GM21381 (cell line): ENCODE results near the gene VSIG4.
A peak's percentile ranks its signal among the peaks of the same experiment; 100 is the strongest.
"Not testable (repeated sequence)": the region's sequence is repeated elsewhere in the genome, so short reads cannot be mapped to it uniquely, and the experiment has no call there.

Source experiments
- ATAC-seq: cut with Tn5 transposase; IDR thresholded peaks from one replicate; pipeline ENCODE4 v1.9.1; 2021; ENCODE audit warnings: mild to moderate bottlenecking, moderate library complexity; ENCODE audit not compliant: unreplicated experiment

VSIG4 gene

GRCh38 chrX:66039944-66040343 is at the start of gene VSIG4:
Gene VSIG4, minus strand, starts transcription at chrX:66040080. Its CDS starts 82 bp downstream, at chrX:66039998.
- no peak for ATAC-seq

- ATAC-seq, result no peak
These were observed 36.9 kb upstream of the VSIG4 start for GRCh38 chrX:66076801-66077200.

- no peak for ATAC-seq
These were observed 35.3 kb upstream of the VSIG4 start for GRCh38 chrX:66074920-66075879.

- no peak for ATAC-seq
These were observed 31.2 kb upstream of the VSIG4 start for GRCh38 chrX:66071126-66071525.

GRCh38 chrX:66064261-66064660 is 24.4 kb upstream of the VSIG4 start:
- no peak for ATAC-seq

- ATAC-seq, result not testable (repeated sequence)
These were observed 17.1 kb upstream of the VSIG4 start for GRCh38 chrX:66057019-66057418.

GRCh38 chrX:66054978-66055377 is 15.1 kb upstream of the VSIG4 start:
- ATAC-seq, result no peak

GRCh38 chrX:66053414-66053813 is 13.5 kb upstream of the VSIG4 start:
- ATAC-seq, result no peak

- no peak for ATAC-seq
These were observed 12.1 kb upstream of the VSIG4 start for GRCh38 chrX:66051980-66052379.

- no peak for ATAC-seq
These were observed 10.3 kb upstream of the VSIG4 start for GRCh38 chrX:66050140-66050569.

GRCh38 chrX:66049056-66049455 is 9.2 kb upstream of the VSIG4 start:
- ATAC-seq, result no peak

GRCh38 chrX:66046612-66047235 is 6.8 kb upstream of the VSIG4 start:
- peak; percentile 63 for ATAC-seq

GRCh38 chrX:66045894-66046293 is 6.0 kb upstream of the VSIG4 start:
- no peak for ATAC-seq

GRCh38 chrX:66043584-66043983 is 3.7 kb upstream of the VSIG4 start:
- ATAC-seq, result no peak

- peak; percentile 49 for ATAC-seq
These were observed 2.6 kb upstream of the VSIG4 start for GRCh38 chrX:66042307-66043077.

GRCh38 chrX:66038115-66038514 is 1.8 kb downstream of the VSIG4 start:
- no peak for ATAC-seq

GRCh38 chrX:66036231-66036630 is 3.6 kb downstream of the VSIG4 start:
- no peak for ATAC-seq

- ATAC-seq, result no peak
These were observed 4.2 kb downstream of the VSIG4 start for GRCh38 chrX:66035667-66036066.

- no peak for ATAC-seq
These were observed 9.2 kb downstream of the VSIG4 start for GRCh38 chrX:66030505-66031317.

- ATAC-seq, result no peak
These were observed 10.9 kb downstream of the VSIG4 start for GRCh38 chrX:66028936-66029335.
